AG10803 (cell line): ENCODE data around the gene ADARB1.

ENCODE experiments used
- DNase-seq: peaks from one replicate; pipeline ENCODE4 v3.0.0; 2010; ENCODE audit warnings: low read depth
- H3K4me3 ChIP-seq: 2 replicates; pipeline ENCODE4 v1.5.1; 2011; ENCODE audit warnings: mild to moderate bottlenecking, low read length, control low read depth
- TF ChIP-seq, protein P1 (sequence below): conservative IDR thresholded peaks from 2 replicates; pipeline ENCODE4 v1.5.1; 2011; ENCODE audit warnings: mild to moderate bottlenecking, low read length, control low read depth, inconsistent platforms

Gene ADARB1

DNA sequence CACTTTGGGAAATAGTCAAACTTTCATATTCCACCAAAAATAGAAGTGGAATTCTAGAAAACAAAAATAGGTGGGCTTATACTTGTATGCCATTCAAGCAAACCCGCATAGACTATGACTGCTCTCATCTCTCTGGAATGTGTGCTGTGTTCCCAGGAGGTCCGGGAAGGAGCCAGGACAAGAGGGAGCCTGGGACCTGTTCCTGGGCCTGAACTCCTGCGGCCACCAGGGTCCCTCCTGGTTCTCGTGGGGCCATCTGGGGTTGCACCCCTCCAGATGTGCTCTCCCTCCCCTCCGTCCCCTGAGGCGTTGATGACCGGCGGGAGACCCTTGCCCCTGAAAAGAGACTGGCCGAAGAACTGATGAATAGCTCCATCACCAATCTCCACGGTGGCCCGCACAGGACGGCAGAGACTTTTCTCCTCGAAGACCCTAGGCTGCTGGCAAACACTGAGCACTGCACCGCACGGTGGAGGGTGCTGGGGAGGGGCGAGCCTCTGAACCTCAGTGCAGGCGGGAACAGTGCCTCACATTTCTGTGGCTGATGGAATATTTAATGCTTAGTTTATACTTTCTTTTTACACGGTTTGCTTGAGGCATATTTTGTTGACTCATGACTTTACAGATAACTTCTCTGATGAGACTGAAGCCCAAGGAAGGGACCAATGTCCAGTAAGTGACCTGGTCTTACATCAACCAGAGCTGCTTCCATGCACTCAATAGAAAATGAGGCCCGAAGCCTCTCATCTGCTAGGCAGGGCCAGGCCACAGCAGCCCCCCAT lies 9.6 kb upstream of the ADARB1 start:
- TF ChIP-seq, protein P1, sequence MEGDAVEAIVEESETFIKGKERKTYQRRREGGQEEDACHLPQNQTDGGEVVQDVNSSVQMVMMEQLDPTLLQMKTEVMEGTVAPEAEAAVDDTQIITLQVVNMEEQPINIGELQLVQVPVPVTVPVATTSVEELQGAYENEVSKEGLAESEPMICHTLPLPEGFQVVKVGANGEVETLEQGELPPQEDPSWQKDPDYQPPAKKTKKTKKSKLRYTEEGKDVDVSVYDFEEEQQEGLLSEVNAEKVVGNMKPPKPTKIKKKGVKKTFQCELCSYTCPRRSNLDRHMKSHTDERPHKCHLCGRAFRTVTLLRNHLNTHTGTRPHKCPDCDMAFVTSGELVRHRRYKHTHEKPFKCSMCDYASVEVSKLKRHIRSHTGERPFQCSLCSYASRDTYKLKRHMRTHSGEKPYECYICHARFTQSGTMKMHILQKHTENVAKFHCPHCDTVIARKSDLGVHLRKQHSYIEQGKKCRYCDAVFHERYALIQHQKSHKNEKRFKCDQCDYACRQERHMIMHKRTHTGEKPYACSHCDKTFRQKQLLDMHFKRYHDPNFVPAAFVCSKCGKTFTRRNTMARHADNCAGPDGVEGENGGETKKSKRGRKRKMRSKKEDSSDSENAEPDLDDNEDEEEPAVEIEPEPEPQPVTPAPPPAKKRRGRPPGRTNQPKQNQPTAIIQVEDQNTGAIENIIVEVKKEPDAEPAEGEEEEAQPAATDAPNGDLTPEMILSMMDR, result no peak
- peak; percentile 22 for DNase-seq
- no peak overlapping the region for H3K4me3 ChIP-seq

DNA sequence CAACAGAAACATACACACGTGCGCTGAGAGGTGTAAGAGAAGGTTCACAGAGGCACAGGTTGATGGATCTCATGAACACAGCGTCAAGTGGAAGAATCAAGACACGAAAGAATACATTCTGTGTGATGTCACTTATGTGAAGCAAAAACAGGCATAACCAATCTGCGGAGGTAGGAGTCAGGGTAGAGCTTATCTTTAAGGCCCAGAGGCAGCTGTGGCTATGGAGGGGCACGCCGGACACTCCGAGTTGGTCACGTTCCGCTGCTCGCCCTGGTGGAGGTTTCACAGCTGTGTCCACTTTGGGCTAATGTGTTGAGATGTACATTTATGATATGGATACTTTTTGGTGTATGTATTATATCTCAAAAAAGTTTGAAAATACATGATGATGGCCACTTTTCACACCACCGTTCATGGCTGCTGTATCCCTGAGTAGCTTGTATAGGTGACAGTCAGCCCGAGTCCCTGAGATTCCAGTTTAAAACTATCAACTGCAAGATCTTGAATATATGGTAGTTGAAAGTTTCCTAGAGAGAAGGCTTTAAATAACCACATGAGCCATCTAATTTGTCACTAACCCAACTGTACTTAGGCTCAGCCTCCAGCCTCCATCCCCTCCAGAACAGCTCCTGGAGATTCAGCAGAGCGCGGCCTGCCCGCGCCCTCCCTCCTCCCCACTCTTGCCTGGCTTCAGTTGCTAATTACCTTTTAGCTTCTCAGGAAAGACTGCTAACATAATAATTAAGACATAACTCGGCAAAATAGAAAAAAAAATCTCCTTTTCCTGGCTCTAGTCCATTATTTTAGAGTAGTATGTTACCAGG lies 6.7 kb upstream of the ADARB1 start:
- TF ChIP-seq, protein P1, result no peak
- no peak overlapping the region for H3K4me3 ChIP-seq
- DNase-seq, result no peak

DNA sequence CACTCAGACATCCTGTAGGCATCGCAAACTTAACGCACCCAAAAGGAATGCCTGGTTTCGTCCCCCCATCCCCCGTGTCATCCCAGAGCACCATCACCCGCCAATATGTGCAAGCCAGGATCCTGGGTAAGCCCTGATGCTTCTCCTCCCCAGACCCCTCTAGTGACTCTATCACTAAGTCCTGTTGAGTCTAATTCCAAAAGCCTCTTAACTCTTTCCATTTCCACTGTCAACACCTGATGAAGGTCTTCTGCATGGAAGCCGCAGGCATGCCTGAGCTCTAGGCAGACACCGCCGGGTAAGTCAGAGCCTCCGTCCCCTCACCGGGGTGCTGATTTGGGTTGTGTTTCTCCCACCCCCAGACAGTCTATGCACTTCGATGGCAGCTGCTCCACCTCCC lies 5.3 kb upstream of the ADARB1 start:
- H3K4me3 ChIP-seq, result no peak overlapping the region
- TF ChIP-seq, protein P1, result no peak
- no peak for DNase-seq

DNA sequence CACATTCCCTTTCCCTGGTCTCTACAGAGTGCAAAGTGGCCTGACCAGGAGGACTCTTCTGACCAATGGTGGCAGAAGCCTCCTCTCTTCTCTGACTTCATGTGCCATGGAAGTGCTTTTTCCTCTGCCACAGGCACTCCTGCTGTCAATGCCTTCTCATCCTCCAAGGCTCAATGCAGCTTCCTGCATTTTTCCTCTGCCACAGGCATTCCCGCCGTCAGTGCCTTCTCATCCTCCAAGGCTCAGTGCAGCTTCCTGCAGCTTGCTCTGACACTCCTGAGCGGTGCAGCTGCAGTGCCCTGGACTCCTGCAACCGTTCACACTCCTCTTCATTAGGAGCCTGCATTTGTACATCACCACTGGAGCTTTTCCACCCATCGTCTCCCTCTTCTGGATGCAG lies 4.7 kb upstream of the ADARB1 start:
- TF ChIP-seq, protein P1, result no peak
- peak; percentile 41 for DNase-seq

DNA sequence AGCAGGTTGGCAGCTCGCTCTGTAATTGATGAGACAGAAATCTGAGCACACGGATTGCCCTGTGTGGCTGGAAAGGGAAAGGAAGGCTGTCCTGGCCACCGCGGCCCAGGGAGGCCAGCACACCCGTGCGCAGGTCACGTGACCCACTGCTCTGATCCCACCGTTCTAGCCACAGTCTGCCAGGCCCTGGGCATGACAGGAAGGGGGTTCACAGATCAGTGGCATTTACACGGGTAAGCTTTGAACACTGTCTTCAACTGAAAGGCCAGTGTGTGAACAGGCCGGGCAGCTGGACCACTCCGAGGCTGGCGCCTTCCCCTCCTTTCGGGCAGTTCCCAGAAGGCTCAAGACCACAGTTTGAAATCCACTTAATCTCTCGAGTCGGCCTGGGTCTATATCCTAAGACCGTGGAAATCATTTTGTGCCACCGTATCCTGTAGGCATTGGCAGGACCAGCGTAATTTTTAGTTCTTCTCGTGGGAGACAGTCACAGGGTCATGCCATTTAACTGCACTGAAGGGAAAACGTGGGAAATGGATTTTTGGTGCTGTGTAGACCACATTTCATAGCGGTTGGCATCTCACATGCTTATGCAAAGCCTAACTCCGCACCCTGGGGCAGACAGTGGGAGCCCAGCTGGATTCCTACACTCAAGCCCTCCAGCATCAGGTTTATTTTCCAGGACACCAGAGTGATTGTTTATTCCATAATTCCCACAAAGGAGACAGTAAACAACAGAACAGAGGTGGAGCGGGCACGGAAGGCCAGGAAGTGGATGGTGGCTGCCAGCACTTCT lies 3.1 kb upstream of the ADARB1 start:
- TF ChIP-seq, protein P1, result no peak
- DNase-seq, result no peak

More for the DNA sequence above, 4.7 kb upstream of the ADARB1 start:
- no peak overlapping the region for H3K4me3 ChIP-seq

DNA sequence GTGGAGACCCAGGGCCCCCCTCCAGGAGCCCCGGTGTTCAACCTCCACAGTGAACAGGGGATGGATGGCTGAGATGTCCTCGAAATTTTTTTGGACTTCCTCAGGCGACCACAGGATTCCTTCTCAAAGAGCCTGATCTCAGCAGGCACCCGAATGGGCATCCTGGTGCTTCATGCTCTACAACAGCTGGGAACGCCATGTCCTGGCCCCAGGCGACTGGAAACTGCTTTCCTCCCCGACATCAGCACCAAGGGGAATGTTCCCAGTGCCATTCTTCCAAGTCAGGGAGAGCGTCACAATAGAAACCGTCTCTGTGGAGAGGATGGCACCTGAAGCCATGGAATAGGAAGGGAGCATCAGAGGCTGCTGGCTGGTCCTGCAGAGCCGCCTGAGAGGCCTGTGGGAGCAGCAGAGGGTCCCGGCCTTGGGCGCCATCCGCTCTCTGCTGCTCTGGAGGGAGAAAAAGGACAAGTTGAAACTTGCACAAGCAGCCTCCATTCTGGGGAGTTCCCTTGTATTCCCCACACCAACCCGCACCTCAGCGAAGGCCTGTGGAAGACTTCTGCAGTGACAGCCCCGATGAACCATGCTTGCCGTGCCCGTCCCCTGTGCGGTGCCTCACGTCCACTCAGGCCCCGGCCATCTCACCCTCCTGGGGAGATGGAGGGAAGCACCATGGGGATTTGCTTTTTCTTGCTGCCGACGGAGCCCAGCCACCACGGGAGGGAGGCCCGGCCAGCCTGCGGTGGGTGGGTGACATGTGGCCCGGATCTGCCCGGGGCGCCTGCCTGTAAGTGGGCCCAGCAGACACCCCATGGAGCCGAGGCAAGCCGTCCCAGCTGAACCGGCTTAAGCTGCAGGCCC lies 2.3 kb upstream of the ADARB1 start:
- DNase-seq, result no peak
- TF ChIP-seq, protein P1, result no peak
- no peak overlapping the region for H3K4me3 ChIP-seq

More for the DNA sequence above, 3.1 kb upstream of the ADARB1 start:
- H3K4me3 ChIP-seq, result no peak overlapping the region
